HCT116 (cell line): ENCODE measurements around the gene TBX2. TPM values are rescaled to one million over a fixed set of nuclear protein-coding genes. Genes with fewer than 3 reads are reported as not detected.

ENCODE experiments used
- ATAC-seq: fragments of 200-7000 bp; cut with Tn5 transposase; 2 replicates; pipeline ENCODE4 v1.9.1; 2020; ENCODE audit warnings: mild to moderate bottlenecking, moderate library complexity
- BruUV-seq: library from RNA; stranded (reverse); fragments of 400-500 nt; replicated peaks from 2 replicates; lab custom pipeline; 2021; lab: Mats Ljungman, UMichigan
- CTCF ChIA-PET: fragments of 300-600 bp; sonication (Branson Sonifier 250); formaldehyde crosslinking; loops from one replicate; lab custom pipeline; 2021; ENCODE audit warnings: antibody characterized with exemption; lab: Charles Lee
- POLR2A ChIA-PET: fragments of 300-600, 350-600 bp; sonication (Branson Sonifier 250); formaldehyde crosslinking; loops from one replicate; lab custom pipeline; 2021; ENCODE audit warnings: antibody characterized with exemption; lab: Charles Lee
- RAD21 ChIA-PET, 2 experiments: fragments of 300-600 bp; sonication (Branson Sonifier 250); formaldehyde crosslinking; loops; one replicate each; lab custom pipeline; 2023; ENCODE audit warnings: low total read pairs in 2 of 2; ENCODE audit not compliant: uncharacterized antibody in 2 of 2, unreplicated experiment in 2 of 2, low non-redundant PET in 1 of 2; lab: Charles Lee
- DNase-seq: peaks from one replicate; pipeline ENCODE4 v3.0.0-alpha.2; 2010; ENCODE audit warnings: low read depth, low spot score
- H2AFZ ChIP-seq: fragments of 200-600 bp; shearing (Covaris generic), sonication (generic); 2 replicates; pipeline ENCODE4 v1.6.1; 2017; ENCODE audit warnings: low read depth, mixed run types, mixed read lengths, antibody characterized with exemption, low read length; ENCODE audit not compliant: poor library complexity, severe bottlenecking
- H3K27ac ChIP-seq: 2 replicates; pipeline ENCODE4 v1.5.1; 2012; ENCODE audit warnings: low read depth, low read length
- H3K27me3 ChIP-seq: fragments of 200-600 bp; sonication (generic); 2 replicates; pipeline ENCODE4 v1.6.1; 2016; ENCODE audit warnings: mixed run types, low read length, mixed read lengths; ENCODE audit not compliant: insufficient read depth
- H3K36me3 ChIP-seq, 2 experiments: fragments of 200-500 bp in 1 of 2; fragments of 200-600 bp in 1 of 2; sonication (Bioruptor generic) in 1 of 2; sonication (generic) in 1 of 2; 2 replicates each; pipeline versions ENCODE4 v1.5.1 to v1.6.1; 2014 to 2016; ENCODE audit warnings: low read length in 2 of 2, inconsistent platforms in 1 of 2, mixed read lengths in 1 of 2, mixed run types in 1 of 2; ENCODE audit not compliant: insufficient read depth in 2 of 2, control insufficient read depth in 1 of 2
- H3K4me1 ChIP-seq, 2 experiments: fragments of 200-600 bp in 1 of 2; sonication (generic) in 1 of 2; 2 replicates each; pipeline versions ENCODE4 v1.5.1 to v1.6.1; 2012 to 2017; ENCODE audit warnings: low read length in 2 of 2, inconsistent platforms in 1 of 2, mild to moderate bottlenecking in 1 of 2, mixed read lengths in 1 of 2, mixed run types in 1 of 2, moderate library complexity in 1 of 2; ENCODE audit not compliant: insufficient read depth in 2 of 2, control insufficient read depth in 1 of 2
- H3K4me2 ChIP-seq: fragments of 200-600 bp; sonication (generic); 2 replicates; pipeline ENCODE4 v1.6.1; 2017; ENCODE audit warnings: mixed run types, low read length, mixed read lengths
- H3K4me3 ChIP-seq, 2 experiments: fragments of 200-600 bp in 1 of 2; sonication (generic) in 1 of 2; replicated peaks in 1 of 2; 2 replicates each; pipeline ENCODE4 v1.5.1; 2011 to 2016; ENCODE audit warnings: low read length in 2 of 2, control low read depth in 1 of 2, low read depth in 1 of 2, mild to moderate bottlenecking in 1 of 2, mixed read lengths in 1 of 2, mixed run types in 1 of 2
- H3K79me2 ChIP-seq: fragments of 200-600 bp; sonication (generic); 2 replicates; pipeline ENCODE4 v1.6.1; 2017; ENCODE audit warnings: mild to moderate bottlenecking, mixed run types, low read length, moderate library complexity, mixed read lengths; ENCODE audit not compliant: insufficient read depth
- H3K9ac ChIP-seq: fragments of 200-600 bp; sonication (generic); 2 replicates; pipeline ENCODE4 v1.6.1; 2016; ENCODE audit warnings: low read length, mixed read lengths
- H3K9me2 ChIP-seq: fragments of 200-600 bp; sonication (generic), shearing (Covaris generic); 2 replicates; pipeline ENCODE4 v1.6.1; 2017; ENCODE audit warnings: mixed run types, mild to moderate bottlenecking, moderate library complexity; ENCODE audit not compliant: insufficient read depth
- H3K9me3 ChIP-seq, 2 experiments: fragments of 200-500 bp in 1 of 2; fragments of 200-600 bp in 1 of 2; sonication (Bioruptor generic) in 1 of 2; sonication (generic) in 1 of 2; 2 replicates each; pipeline ENCODE4 v1.6.1; 2014 to 2017; ENCODE audit warnings: low read length in 2 of 2, mixed read lengths in 2 of 2, inconsistent platforms in 1 of 2, low read depth in 1 of 2, mild to moderate bottlenecking in 1 of 2, mixed run types in 1 of 2, moderate library complexity in 1 of 2; ENCODE audit not compliant: control insufficient read depth in 1 of 2, insufficient read depth in 1 of 2
- H4K20me1 ChIP-seq: fragments of 200-600 bp; sonication (generic), shearing (Covaris generic); 2 replicates; pipeline ENCODE4 v1.6.1; 2017; ENCODE audit warnings: mixed run types, mild to moderate bottlenecking, moderate library complexity; ENCODE audit not compliant: insufficient read depth
- CBX3 ChIP-seq: IDR thresholded peaks from 2 replicates; pipeline ENCODE4 v1.6.1; 2012; ENCODE audit warnings: low read depth
- CEBPB ChIP-seq: IDR thresholded peaks from 2 replicates; pipeline ENCODE4 v1.6.1; 2012; ENCODE audit warnings: low read depth
- CTCF ChIP-seq, 3 experiments: fragments of 200-600 bp in 1 of 3; sonication (generic) in 1 of 3; IDR thresholded peaks in 2 of 3; conservative IDR thresholded peaks in 1 of 3; 2 replicates each; pipeline ENCODE4 v1.5.1; 2012 to 2017; ENCODE audit warnings: low read depth in 2 of 3, low read length in 2 of 3, antibody characterized with exemption in 1 of 3, borderline replicate concordance in 1 of 3, control low read depth in 1 of 3, mild to moderate bottlenecking in 1 of 3, mixed read lengths in 1 of 3, mixed run types in 1 of 3, moderate library complexity in 1 of 3; ENCODE audit not compliant: insufficient read depth in 1 of 3
- EGR1 ChIP-seq: IDR thresholded peaks from 2 replicates; pipeline ENCODE4 v1.6.1; 2012; ENCODE audit warnings: low read depth
- ELF1 ChIP-seq: IDR thresholded peaks from 2 replicates; pipeline ENCODE4 v1.6.1; 2012; ENCODE audit warnings: low read depth, borderline replicate concordance
- EZH2 ChIP-seq: fragments of 200-600 bp; sonication (generic); IDR thresholded peaks from 2 replicates; pipeline ENCODE4 v1.6.1; 2017; ENCODE audit warnings: antibody characterized with exemption, mixed run types
- EZH2phosphoT487 ChIP-seq: fragments of 200-600 bp; IDR thresholded peaks from 2 replicates; pipeline ENCODE4 v1.6.1; 2018; ENCODE audit warnings: antibody characterized with exemption, borderline replicate concordance
- FOSL1 ChIP-seq: IDR thresholded peaks from 2 replicates; pipeline ENCODE4 v1.6.1; 2012; ENCODE audit warnings: low read depth
- JUND ChIP-seq: IDR thresholded peaks from 2 replicates; pipeline ENCODE4 v1.6.1; 2012
- POLR2A ChIP-seq: IDR thresholded peaks from 2 replicates; pipeline ENCODE4 v1.7.0; 2011; ENCODE audit warnings: borderline replicate concordance; ENCODE audit not compliant: insufficient read depth, insufficient read length; ENCODE audit errors: extremely low read depth
- RAD21 ChIP-seq: IDR thresholded peaks from 2 replicates; pipeline ENCODE4 v1.6.1; 2012; ENCODE audit warnings: low read depth, mild to moderate bottlenecking
- REST ChIP-seq: IDR thresholded peaks from 2 replicates; pipeline ENCODE4 v1.6.1; 2012; ENCODE audit warnings: low read depth
- SIN3A ChIP-seq: IDR thresholded peaks from 2 replicates; pipeline ENCODE4 v1.6.1; 2012; ENCODE audit warnings: low read depth
- SRF ChIP-seq: IDR thresholded peaks from 2 replicates; pipeline ENCODE4 v1.6.1; 2012; ENCODE audit warnings: low read depth
- TCF7L2 ChIP-seq: IDR thresholded peaks from 2 replicates; pipeline ENCODE4 v1.7.0; 2011; ENCODE audit warnings: borderline replicate concordance, inconsistent platforms; ENCODE audit not compliant: insufficient read depth, insufficient read length; ENCODE audit errors: extremely low read depth
- YY1 ChIP-seq: IDR thresholded peaks from 2 replicates; pipeline ENCODE4 v1.6.1; 2011; ENCODE audit warnings: low read length, low read depth, moderate library complexity, mild to moderate bottlenecking; ENCODE audit not compliant: insufficient replicate concordance; ENCODE audit errors: extremely low read depth
- ZBTB33 ChIP-seq: IDR thresholded peaks from 2 replicates; pipeline ENCODE4 v1.6.1; 2011; ENCODE audit warnings: mild to moderate bottlenecking, low read length, moderate library complexity; ENCODE audit not compliant: insufficient replicate concordance; ENCODE audit errors: extremely low read depth
- ZFX ChIP-seq: fragments of 450-650 bp; IDR thresholded peaks from 2 replicates; pipeline ENCODE4 v1.6.1; 2017
- ZNF274 ChIP-seq: fragments of 200-500 bp; sonication (Bioruptor generic); IDR thresholded peaks from 2 replicates; pipeline ENCODE4 v1.6.1; 2014; ENCODE audit warnings: mild to moderate bottlenecking, low read depth, low read length, inconsistent platforms
- intact Hi-C: fragments of 100-400 bp; cut with micrococcal nuclease; formaldehyde crosslinking; loops from 2 replicates; pipeline ENCODE4 v1.10.0; 2022
- total RNA-seq: library from RNA; stranded (reverse); gene quantifications from one replicate; pipeline ENCODE4 v1.2.1, GENCODE V29; 2021; ENCODE audit not compliant: unreplicated experiment
- TF ChIP-seq, protein P1 (sequence below): IDR thresholded peaks from 2 replicates; pipeline ENCODE4 v1.6.1; 2012

The TBX2 gene
- total RNA-seq, 1 experiment from 2014 or later = 0.71 TPM

DNA sequence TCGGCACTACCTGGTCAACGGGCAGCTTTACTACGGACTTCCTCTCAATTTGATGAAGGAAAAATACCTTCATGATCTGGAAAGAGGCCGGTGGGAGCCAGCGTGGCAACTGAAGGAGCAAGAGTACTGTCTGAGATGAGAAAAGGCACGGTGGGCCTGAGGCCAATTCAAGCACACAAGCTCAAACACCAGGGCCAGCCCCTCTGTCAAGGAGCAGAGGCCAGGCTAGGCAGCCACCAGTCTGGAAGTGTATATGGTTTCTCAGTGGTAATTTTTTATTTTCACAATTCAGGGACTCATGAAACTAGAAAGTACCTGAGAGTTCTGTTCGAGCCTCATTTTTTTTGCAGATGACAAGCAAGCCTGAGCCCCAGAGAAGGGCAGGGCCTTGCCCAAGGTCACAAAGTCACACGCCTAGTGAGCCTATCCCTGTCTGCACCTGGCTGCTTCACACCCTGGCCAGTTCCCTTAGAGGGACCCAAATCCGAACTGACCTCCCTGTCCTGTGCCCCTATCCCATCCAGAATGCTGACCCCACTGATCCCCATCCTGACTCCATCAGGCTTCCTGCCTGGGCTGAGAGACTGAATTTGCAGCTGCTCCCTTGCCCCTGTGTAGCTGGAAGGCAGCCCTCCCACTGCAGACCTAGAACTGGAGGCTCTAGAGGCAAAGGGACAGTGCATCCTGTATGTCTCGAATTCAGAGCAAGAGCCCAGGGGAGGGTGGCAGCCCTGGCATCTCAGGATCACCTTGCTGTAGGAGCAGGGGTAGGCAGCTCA lies 4.8 kb upstream of the TBX2 start:
- POLR2A ChIA-PET = no interaction called here
- CTCF ChIA-PET = interaction anchor here (0.7 to 2.6 kb wide), 6 partner anchors 11 to 674 kb away, joined by 3 to 14 read pairs (median 4); no protein-coding TSS in a partner anchor

More for the DNA sequence above, 4.8 kb upstream of the TBX2 start:
- Histone ChIP-seq H3K9me3 (no peaks in the 10 kb centered on the region), H3K79me2 (no peaks in the 10 kb centered on the region), H4K20me1 (no peaks in the 10 kb centered on the region), H3K9me2 (no peaks in the 10 kb centered on the region), H2AFZ (no peak overlapping the region), H3K4me1 (peaks cover 12 to 14% of the 10 kb centered on the region in 2 experiments; a peak in 3 of 4 replicates), H3K27me3 (no peaks in the 10 kb centered on the region), H3K4me2 (no peak overlapping the region), H3K4me3 (no peak overlapping the region), H3K27ac (no peak overlapping the region), H3K36me3 (no peaks in the 10 kb centered on the region), H3K9ac (no peak overlapping the region)
- no TSS peak for BruUV-seq
- no peak for ATAC-seq
- RAD21 ChIA-PET = interaction anchor here in 1 of 2 experiments (1.1 to 1.3 kb wide), 2 partner anchors 180 to 674 kb away, joined by 3 to 4 read pairs; no protein-coding TSS in a partner anchor
- DNase-seq = no peak
- TF ChIP-seq, protein P1, sequence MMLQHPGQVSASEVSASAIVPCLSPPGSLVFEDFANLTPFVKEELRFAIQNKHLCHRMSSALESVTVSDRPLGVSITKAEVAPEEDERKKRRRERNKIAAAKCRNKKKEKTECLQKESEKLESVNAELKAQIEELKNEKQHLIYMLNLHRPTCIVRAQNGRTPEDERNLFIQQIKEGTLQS = no peak
- no peak for TF ChIP-seq EGR1
- TF ChIP-seq ZFX = no peak
- TF ChIP-seq CTCF (IDR thresholded peaks at IDR 0.05 in 2 of 3, conservative IDR thresholded peaks at IDR 0.05 in 1 of 3; ENCODE audit: borderline replicate concordance in 1 of 3, insufficient read depth in 1 of 3, low read depth in 2 of 3, low read length in 2 of 3) = no peak
- no peak for TF ChIP-seq CEBPB
- TF ChIP-seq CBX3 = no peak
- no peak for TF ChIP-seq YY1
- no peak for TF ChIP-seq ZBTB33
- no peak for TF ChIP-seq EZH2
- no peak for TF ChIP-seq POLR2A
- TF ChIP-seq TCF7L2 = no peak
- TF ChIP-seq ELF1 = no peak
- no peak for TF ChIP-seq SRF
- no peak for TF ChIP-seq ZNF274
- TF ChIP-seq JUND = no peak
- no peak for TF ChIP-seq SIN3A
- TF ChIP-seq EZH2phosphoT487 = no peak
- no peak for TF ChIP-seq FOSL1
- no peak for TF ChIP-seq REST
- no peak for TF ChIP-seq RAD21
- intact Hi-C loops = no loop called here
